HepG2 (cell line): ENCODE results near the gene DPH1. TPM values are rescaled to one million over a fixed set of nuclear protein-coding genes. Genes with fewer than 3 reads are reported as not detected.
A peak's percentile ranks its signal among the peaks of the same experiment; 100 is the strongest.

ENCODE experiments used
- ATAC-seq: fragments of 200-7000 bp; cut with Tn5 transposase; 3 replicates; pipeline ENCODE4 v1.9.1; 2020; ENCODE audit warnings: mild to moderate bottlenecking, moderate library complexity
- BruUV-seq: library from RNA; stranded (reverse); fragments of 400-500 nt; replicated peaks from 2 replicates; lab custom pipeline; 2021; lab: Mats Ljungman, UMichigan
- CTCF ChIA-PET: fragments of 300-600 bp; formaldehyde crosslinking; extraction: SDS; loops from one replicate; lab custom pipeline; 2021; ENCODE audit warnings: low total read pairs, inconsistent platforms, low intra/inter-chr PET ratio; lab: Yijun Ruan, JAX
- POLR2A ChIA-PET: fragments of 350-600 bp; sonication (Branson Sonifier 250); formaldehyde crosslinking; loops from one replicate; lab custom pipeline; 2020; ENCODE audit warnings: antibody characterized with exemption, inconsistent platforms; lab: Yijun Ruan, JAX
- DNase-seq: peaks from one replicate; pipeline ENCODE4 v3.0.0-alpha.2; 2015; ENCODE audit warnings: low spot score
- FAIRE-seq: peaks from 3 replicates; lab custom pipeline; 2011; peaks lifted over from hg19 to GRCh38; lab: Jason Lieb, UNC
- H2AFZ ChIP-seq: one replicate; pipeline ENCODE4 v1.6.1; 2011; ENCODE audit warnings: low read length, inconsistent platforms
- H3K27ac ChIP-seq: fragments of 300-600 bp; 3 replicates; pipeline ENCODE4 v1.8.0; 2011; ENCODE audit warnings: mixed run types, mild to moderate bottlenecking, mixed read lengths, low read length, inconsistent platforms; ENCODE audit not compliant: insufficient read depth; ENCODE audit errors: extremely low read length
- H3K27me3 ChIP-seq, 2 experiments: fragments of 200-600 bp in 1 of 2; 2 replicates in 1 of 2; 3 replicates in 1 of 2; pipeline versions ENCODE4 v1.6.0 to v1.8.0; 2011; ENCODE audit warnings: low read length in 2 of 2, mild to moderate bottlenecking in 2 of 2, moderate library complexity in 2 of 2, inconsistent platforms in 1 of 2; ENCODE audit not compliant: insufficient read depth in 2 of 2, control insufficient read depth in 1 of 2
- H3K36me3 ChIP-seq, 2 experiments: fragments of 200-600 bp in 1 of 2; replicated peaks in 1 of 2; 2 replicates in 1 of 2; 3 replicates in 1 of 2; pipeline versions ENCODE4 v1.5.1 to v1.8.0; 2011; ENCODE audit warnings: low read length in 2 of 2, inconsistent platforms in 1 of 2; ENCODE audit not compliant: insufficient read depth in 2 of 2, control insufficient read depth in 1 of 2
- H3K4me1 ChIP-seq: 2 replicates; pipeline ENCODE4 v1.5.1; 2012; ENCODE audit warnings: low read length, inconsistent platforms; ENCODE audit not compliant: insufficient read depth
- H3K4me2 ChIP-seq: 2 replicates; pipeline ENCODE4 v1.6.0; 2011; ENCODE audit warnings: low read depth, low read length, inconsistent platforms
- H3K4me3 ChIP-seq, 3 experiments: fragments of 200-600 bp in 1 of 3; sonication (generic), shearing (Covaris generic) in 1 of 3; replicated peaks in 1 of 3; 2 replicates each; pipeline ENCODE4 v1.5.1; 2011 to 2016; ENCODE audit warnings: low read length in 3 of 3, inconsistent platforms in 2 of 3, low read depth in 2 of 3, mild to moderate bottlenecking in 2 of 3, control low read depth in 1 of 3, mixed read lengths in 1 of 3; ENCODE audit not compliant: insufficient read depth in 1 of 3
- H3K79me2 ChIP-seq: one replicate; pipeline ENCODE4 v1.6.1; 2011; ENCODE audit warnings: low read length, inconsistent platforms; ENCODE audit not compliant: insufficient read depth
- H3K9ac ChIP-seq: 2 replicates; pipeline ENCODE4 v1.6.0; 2011; ENCODE audit warnings: mild to moderate bottlenecking, low read depth, low read length, inconsistent platforms; ENCODE audit not compliant: insufficient read depth
- H3K9me3 ChIP-seq: 2 replicates; pipeline ENCODE4 v1.5.1; 2012; ENCODE audit warnings: mild to moderate bottlenecking, low read length
- H4K20me1 ChIP-seq: 2 replicates; pipeline ENCODE4 v1.6.0; 2011; ENCODE audit warnings: inconsistent platforms, mild to moderate bottlenecking, low read length, moderate library complexity; ENCODE audit not compliant: insufficient read depth
- JUND ChIP-seq: sonication (generic); formaldehyde crosslinking; IDR thresholded peaks from 2 replicates; pipeline ENCODE4 v1.8.0; 2022; ENCODE audit warnings: mild to moderate bottlenecking, missing genetic modification reagents
- MXD4 ChIP-seq: IDR thresholded peaks from 2 replicates; pipeline ENCODE4 v1.6.1; 2016; ENCODE audit warnings: mild to moderate bottlenecking, missing biosample characterization, missing genetic modification reagents
- NCOR1 ChIP-seq: fragments of 200-600 bp; sonication (generic); IDR thresholded peaks from 2 replicates; pipeline ENCODE4 v1.7.0; 2017; ENCODE audit warnings: antibody characterized with exemption, low read length, borderline replicate concordance
- TARDBP ChIP-seq: sonication (generic); formaldehyde crosslinking; IDR thresholded peaks from 2 replicates; pipeline ENCODE4 v1.8.0; 2022; ENCODE audit warnings: mild to moderate bottlenecking, missing genetic modification reagents
- ZNF430 ChIP-seq: sonication (generic); formaldehyde crosslinking; IDR thresholded peaks from 2 replicates; pipeline ENCODE4 v1.9.0; 2021; ENCODE audit warnings: mild to moderate bottlenecking, missing genetic modification reagents
- ZNF792 ChIP-seq: IDR thresholded peaks from 2 replicates; pipeline ENCODE4 v1.6.1; 2016
- WGBS: methylation state at CpG from one replicate; pipeline ENCODE4 v1.1.6; 2017; ENCODE audit warnings: low lambda C conversion rate; 5-methylcytosine and 5-hydroxymethylcytosine counted together
- in situ Hi-C: cut with HindIII; loops from 2 replicates; pipeline ENCODE4 v1.10.0; 2017; ENCODE audit warnings: low pct_unique_long_range_greater_than_20kb; ENCODE audit not compliant: extremely low pct_ligation_motif_present
- intact Hi-C: fragments of 100-400 bp; cut with micrococcal nuclease; formaldehyde crosslinking; loops from one replicate; pipeline ENCODE4 v1.10.0; 2022; ENCODE audit not compliant: unreplicated experiment
- polyA plus RNA-seq, 8 experiments: library from polyadenylated mRNA; depleted of rRNA in 3 of 8; stranded (reverse) in 7 of 8; unstranded in 1 of 8; fragments of >200 nt; fragmentation: Illumina TruSeq in 4 of 8; extraction: Trizol in 4 of 8; gene quantifications; 2 replicates each; pipeline versions ENCODE4 v1.2.1 to v1.2.3, GENCODE V29; 2011 to 2016; ENCODE audit warnings: low read depth in 4 of 8, missing spikeins in 1 of 8, mixed read lengths in 1 of 8; ENCODE audit not compliant: insufficient read depth in 1 of 8
- total RNA-seq, 5 experiments: library from RNA; depleted of rRNA; stranded (reverse); fragments of >200 nt; fragmentation: Illumina TruSeq; extraction: Trizol; gene quantifications; 2 replicates each; pipeline ENCODE4 v1.2.3, GENCODE V29; 2016; ENCODE audit warnings: low read depth in 1 of 5
- TF ChIP-seq, protein P1 (sequence below): sonication (generic); formaldehyde crosslinking; IDR thresholded peaks from 2 replicates; pipeline ENCODE4 v1.8.0; 2022; ENCODE audit warnings: mild to moderate bottlenecking, missing genetic modification reagents, borderline replicate concordance
- TF ChIP-seq, protein P2 (sequence below): fragments of 450-650 bp; IDR thresholded peaks from 2 replicates; pipeline ENCODE4 v1.6.1; 2016
- TF ChIP-seq, protein P3 (sequence below): sonication (generic); formaldehyde crosslinking; IDR thresholded peaks from 2 replicates; pipeline ENCODE4 v1.8.1; 2023; ENCODE audit warnings: missing genetic modification reagents, mild to moderate bottlenecking, borderline replicate concordance
- TF ChIP-seq, protein P4 (sequence below): sonication (generic); formaldehyde crosslinking; IDR thresholded peaks from 2 replicates; pipeline ENCODE4 v1.4.0; 2020; ENCODE audit warnings: missing genetic modification reagents

Gene DPH1
- total and polyA plus RNA-seq, 2 of the 13 experiments (the other 11 are each of a cell fraction or from before 2014, with no cell fraction given), result 25.3 to 42.8 TPM

DNA sequence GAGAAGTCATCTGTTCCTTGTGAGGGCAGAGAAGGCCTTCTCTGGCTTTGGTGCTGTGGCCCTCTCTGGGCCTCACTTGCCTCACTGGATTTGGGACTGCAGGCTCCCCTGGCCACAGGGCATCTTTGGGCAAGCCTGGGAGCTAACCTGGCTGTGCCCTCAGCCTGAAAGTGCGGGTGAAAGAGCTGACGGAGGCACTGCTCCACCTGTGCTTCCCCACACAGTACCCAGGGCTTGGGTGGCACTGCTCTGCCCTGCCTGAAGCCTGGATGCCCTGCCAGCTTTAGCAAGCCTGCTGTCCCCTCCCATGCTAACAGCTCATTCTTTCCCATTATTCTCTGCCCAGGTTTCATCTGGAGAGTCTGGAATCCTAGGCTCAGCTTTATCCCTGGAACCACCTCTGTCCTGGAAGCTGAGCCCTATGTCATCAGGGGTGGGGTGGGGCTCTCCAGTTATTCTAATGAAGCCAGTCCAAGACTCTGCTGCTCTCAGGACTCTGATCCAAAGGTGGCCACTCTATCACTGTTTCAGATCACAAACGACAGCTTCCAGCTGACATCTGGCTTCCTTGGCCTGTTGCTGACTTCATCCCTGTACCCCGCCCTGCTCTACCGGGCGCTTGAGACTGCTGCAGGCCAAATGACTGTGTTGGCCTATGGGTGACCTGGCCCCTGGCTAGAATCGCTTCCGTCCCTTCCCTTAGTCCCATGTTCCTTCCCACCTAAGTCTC lies 54.2 kb downstream of the DPH1 start:
- FAIRE-seq, result no peak
- no peak overlapping the region for H3K9ac ChIP-seq

DNA sequence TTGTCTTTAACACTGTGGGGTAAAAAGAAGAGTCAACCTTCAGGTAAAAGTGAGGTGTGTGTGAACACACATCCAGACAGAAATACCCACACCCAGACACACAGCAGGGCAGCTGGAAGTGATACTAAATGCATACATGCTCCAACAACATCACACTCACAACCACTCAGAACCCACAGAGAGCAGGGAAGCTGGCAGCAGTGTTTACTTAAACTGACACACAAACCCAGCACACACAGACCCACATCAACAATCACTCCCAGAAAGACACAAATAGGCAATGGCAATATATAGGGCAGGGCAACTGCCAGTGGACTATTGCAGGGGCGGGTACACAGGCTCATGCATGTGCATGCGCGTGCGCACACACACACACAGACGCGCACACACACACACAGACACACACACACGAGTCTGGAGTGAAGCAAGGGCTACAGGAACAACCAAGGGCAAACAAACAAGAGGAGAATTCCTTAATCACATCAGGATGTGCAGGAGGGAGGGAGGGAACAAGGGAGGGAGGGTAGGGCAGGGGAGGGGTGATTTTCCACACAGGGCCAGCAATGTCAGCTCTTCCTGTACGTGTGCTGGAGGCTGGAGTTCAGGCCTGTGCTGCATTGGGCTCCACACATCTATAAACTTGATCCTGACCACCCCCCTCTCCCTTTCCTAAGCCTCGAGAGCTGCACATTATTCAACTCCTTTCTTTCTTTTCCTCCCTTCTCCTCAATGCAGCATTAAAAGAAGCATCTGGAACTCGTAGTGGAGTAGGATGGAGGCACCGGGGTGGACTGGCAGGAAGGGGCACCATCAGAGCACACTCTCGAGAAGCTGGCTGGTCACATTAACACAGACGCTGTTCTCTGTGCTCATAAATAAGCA lies 55.1 kb downstream of the DPH1 start:
- Histone ChIP-seq H3K4me1 (peaks cover 32% of the 10 kb centered on the region), H3K36me3 (peaks cover 3 to 28% of the 10 kb centered on the region in 2 experiments; a peak in 4 of 5 replicates), H2AFZ (no peak overlapping the region), H3K9ac (no peak overlapping the region), H3K27me3 (no peaks in the 10 kb centered on the region), H4K20me1 (no peaks in the 10 kb centered on the region), H3K4me3 (no peak overlapping the region), H3K9me3 (no peaks in the 10 kb centered on the region), H3K27ac (no peak overlapping the region), H3K79me2 (no peaks in the 10 kb centered on the region), H3K4me2 (no peak overlapping the region)
- intact Hi-C loops, result no loop called here
- CTCF ChIA-PET, result no interaction called here
- no peak for FAIRE-seq
- POLR2A ChIA-PET, result no interaction called here
- in situ Hi-C loops, result no loop called here
- WGBS, result 89% methylated on average over 13 of the region's 13 CpGs
- peak; percentile 41 for DNase-seq
- no peak for ATAC-seq
- no TSS peak for BruUV-seq
- TF ChIP-seq, protein P1, sequence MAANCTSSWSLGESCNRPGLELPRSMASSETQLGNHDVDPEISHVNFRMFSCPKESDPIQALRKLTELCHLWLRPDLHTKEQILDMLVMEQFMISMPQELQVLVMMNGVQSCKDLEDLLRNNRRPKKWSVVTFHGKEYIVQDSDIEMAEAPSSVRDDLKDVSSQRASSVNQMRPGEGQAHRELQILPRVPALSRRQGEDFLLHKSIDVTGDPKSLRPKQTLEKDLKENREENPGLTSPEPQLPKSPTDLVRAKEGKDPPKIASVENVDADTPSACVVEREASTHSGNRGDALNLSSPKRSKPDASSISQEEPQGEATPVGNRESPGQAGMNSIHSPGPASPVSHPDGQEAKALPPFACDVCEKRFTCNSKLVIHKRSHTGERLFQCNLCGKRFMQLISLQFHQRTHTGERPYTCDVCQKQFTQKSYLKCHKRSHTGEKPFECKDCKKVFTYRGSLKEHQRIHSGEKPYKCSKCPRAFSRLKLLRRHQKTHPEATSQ (CRISPR knock-in tag), result no peak
- no peak for TF ChIP-seq ZNF792 (CRISPR knock-in tag)
- no peak for TF ChIP-seq JUND (CRISPR knock-in tag)
- TF ChIP-seq NCOR1, result no peak
- TF ChIP-seq, protein P2, sequence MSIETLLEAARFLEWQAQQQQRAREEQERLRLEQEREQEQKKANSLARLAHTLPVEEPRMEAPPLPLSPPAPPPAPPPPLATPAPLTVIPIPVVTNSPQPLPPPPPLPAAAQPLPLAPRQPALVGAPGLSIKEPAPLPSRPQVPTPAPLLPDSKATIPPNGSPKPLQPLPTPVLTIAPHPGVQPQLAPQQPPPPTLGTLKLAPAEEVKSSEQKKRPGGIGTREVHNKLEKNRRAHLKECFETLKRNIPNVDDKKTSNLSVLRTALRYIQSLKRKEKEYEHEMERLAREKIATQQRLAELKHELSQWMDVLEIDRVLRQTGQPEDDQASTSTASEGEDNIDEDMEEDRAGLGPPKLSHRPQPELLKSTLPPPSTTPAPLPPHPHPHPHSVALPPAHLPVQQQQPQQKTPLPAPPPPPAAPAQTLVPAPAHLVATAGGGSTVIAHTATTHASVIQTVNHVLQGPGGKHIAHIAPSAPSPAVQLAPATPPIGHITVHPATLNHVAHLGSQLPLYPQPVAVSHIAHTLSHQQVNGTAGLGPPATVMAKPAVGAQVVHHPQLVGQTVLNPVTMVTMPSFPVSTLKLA, result no peak
- TF ChIP-seq, protein P3, sequence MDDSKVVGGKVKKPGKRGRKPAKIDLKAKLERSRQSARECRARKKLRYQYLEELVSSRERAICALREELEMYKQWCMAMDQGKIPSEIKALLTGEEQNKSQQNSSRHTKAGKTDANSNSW (CRISPR knock-in tag), result no peak
- no peak for TF ChIP-seq ZNF430
- no peak for TF ChIP-seq MXD4 (CRISPR knock-in tag)
- TF ChIP-seq, protein P4, sequence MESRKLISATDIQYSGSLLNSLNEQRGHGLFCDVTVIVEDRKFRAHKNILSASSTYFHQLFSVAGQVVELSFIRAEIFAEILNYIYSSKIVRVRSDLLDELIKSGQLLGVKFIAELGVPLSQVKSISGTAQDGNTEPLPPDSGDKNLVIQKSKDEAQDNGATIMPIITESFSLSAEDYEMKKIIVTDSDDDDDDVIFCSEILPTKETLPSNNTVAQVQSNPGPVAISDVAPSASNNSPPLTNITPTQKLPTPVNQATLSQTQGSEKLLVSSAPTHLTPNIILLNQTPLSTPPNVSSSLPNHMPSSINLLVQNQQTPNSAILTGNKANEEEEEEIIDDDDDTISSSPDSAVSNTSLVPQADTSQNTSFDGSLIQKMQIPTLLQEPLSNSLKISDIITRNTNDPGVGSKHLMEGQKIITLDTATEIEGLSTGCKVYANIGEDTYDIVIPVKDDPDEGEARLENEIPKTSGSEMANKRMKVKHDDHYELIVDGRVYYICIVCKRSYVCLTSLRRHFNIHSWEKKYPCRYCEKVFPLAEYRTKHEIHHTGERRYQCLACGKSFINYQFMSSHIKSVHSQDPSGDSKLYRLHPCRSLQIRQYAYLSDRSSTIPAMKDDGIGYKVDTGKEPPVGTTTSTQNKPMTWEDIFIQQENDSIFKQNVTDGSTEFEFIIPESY (CRISPR knock-in tag), result peak; percentile 98

More for the DNA sequence above, 54.2 kb downstream of the DPH1 start:
- no peaks in the 10 kb centered on the region for H3K79me2 ChIP-seq
- no peak for TF ChIP-seq TARDBP (CRISPR knock-in tag)
- TF ChIP-seq, all 625 proteins: peak for 0
- peaks cover 32% of the 10 kb centered on the region for H3K4me1 ChIP-seq
- H3K27ac ChIP-seq, result no peak overlapping the region
- 100% methylated on average over 5 of the region's 8 CpGs for WGBS
- no peaks in the 10 kb centered on the region for H4K20me1 ChIP-seq
- intact Hi-C loops, result no loop called here
- ATAC-seq (no peak; the same call in 2 of the 3 replicates), DNase-seq (no peak)
- H3K27me3 ChIP-seq, result no peaks in the 10 kb centered on the region
- CTCF ChIA-PET, result no interaction called here
- H3K9me3 ChIP-seq, result no peaks in the 10 kb centered on the region
- no peak overlapping the region for H2AFZ ChIP-seq
- H3K36me3 ChIP-seq, result peaks cover 5 to 28% of the 10 kb centered on the region in 2 experiments; a peak in 4 of 5 replicates
- no peak overlapping the region for H3K4me2 ChIP-seq
- POLR2A ChIA-PET, result no interaction called here
- H3K4me3 ChIP-seq, result no peak overlapping the region
- BruUV-seq, result no TSS peak
- in situ Hi-C loops, result no loop called here
